CD4-positive, alpha-beta T cell (primary cell): ENCODE measurements around the gene KLB. TPM values are rescaled to one million over a fixed set of nuclear protein-coding genes. Genes with fewer than 3 reads are reported as not detected.
A peak's percentile ranks its signal among the peaks of the same experiment; 100 is the strongest.
"Not testable (repeated sequence)": the region's sequence is repeated elsewhere in the genome, so short reads cannot be mapped to it uniquely, and the experiment has no call there.

Experiments
- ATAC-seq: fragments of 200-7000 bp; cut with Tn5 transposase; one replicate; pipeline ENCODE4 v1.10.0; 2022; ENCODE audit warnings: mild to moderate bottlenecking; ENCODE audit not compliant: poor library complexity
- CTCF ChIA-PET: fragments of 350-600 bp; sonication (Branson Sonifier 250); formaldehyde crosslinking; loops from one replicate; lab custom pipeline; 2021; ENCODE audit warnings: antibody characterized with exemption, inconsistent platforms; lab: Charles Lee
- POLR2A ChIA-PET: fragments of 350-600 bp; sonication (Branson Sonifier 250); formaldehyde crosslinking; loops from one replicate; lab custom pipeline; 2021; ENCODE audit warnings: antibody characterized with exemption, inconsistent platforms; lab: Charles Lee
- DNase-seq, 14 experiments: peaks; one replicate each; pipeline ENCODE4 v3.0.0-alpha.2; 2013 to 2020; ENCODE audit warnings: mixed read lengths in 2 of 14
- H3K27ac ChIP-seq, 2 donors: one replicate each; pipeline versions ENCODE4 v1.5.1 to v1.7.0; 2013; ENCODE audit warnings: low read length in 2 of 2, low read depth in 1 of 2, mild to moderate bottlenecking in 1 of 2
- H3K27me3 ChIP-seq, 2 experiments: 1 replicate in 1 of 2; 2 replicates in 1 of 2; pipeline versions ENCODE4 v1.6.1 to v1.7.0; 2013; ENCODE audit warnings: low read length in 2 of 2, control low read depth in 1 of 2, mild to moderate bottlenecking in 1 of 2, moderate library complexity in 1 of 2; ENCODE audit not compliant: insufficient read depth in 2 of 2, control insufficient read depth in 1 of 2
- H3K36me3 ChIP-seq: one replicate; pipeline ENCODE4 v1.6.1; 2013; ENCODE audit warnings: low read length, control low read depth; ENCODE audit not compliant: insufficient read depth
- H3K4me1 ChIP-seq: one replicate; pipeline ENCODE4 v1.6.1; 2013; ENCODE audit warnings: low read length, control low read depth; ENCODE audit not compliant: insufficient read depth
- H3K4me3 ChIP-seq: one replicate; pipeline ENCODE4 v1.5.1; 2013; ENCODE audit warnings: mild to moderate bottlenecking, low read length, moderate library complexity
- H3K9me3 ChIP-seq, 2 experiments: 1 replicate in 1 of 2; 2 replicates in 1 of 2; pipeline versions ENCODE4 v1.6.1 to v1.7.0; 2013; ENCODE audit warnings: low read length in 2 of 2, mild to moderate bottlenecking in 2 of 2, control low read depth in 1 of 2, moderate library complexity in 1 of 2; ENCODE audit not compliant: control insufficient read depth in 1 of 2, insufficient read depth in 1 of 2
- H3K27ac Mint-ChIP-seq: one replicate; pipeline ENCODE4 v1.8.0; 2020; ENCODE audit warnings: mixed read lengths
- H3K27me3 Mint-ChIP-seq: one replicate; pipeline ENCODE4 v1.8.0; 2021; ENCODE audit warnings: mixed read lengths
- H3K36me3 Mint-ChIP-seq: one replicate; pipeline ENCODE4 v1.8.0; 2021; ENCODE audit warnings: low read depth, mixed read lengths
- H3K4me1 Mint-ChIP-seq: one replicate; pipeline ENCODE4 v1.8.0; 2021; ENCODE audit warnings: low read depth, mixed read lengths
- H3K4me3 Mint-ChIP-seq: one replicate; pipeline ENCODE4 v1.8.0; 2020; ENCODE audit warnings: mild to moderate bottlenecking, mixed read lengths
- H3K9me3 Mint-ChIP-seq: one replicate; pipeline ENCODE4 v1.8.0; 2020; ENCODE audit warnings: mixed read lengths
- intact Hi-C, 2 experiments: fragments of 100-400 bp; cut with DNase I in 1 of 2; cut with micrococcal nuclease in 1 of 2; formaldehyde crosslinking; loops; one replicate each; pipeline versions ENCODE4 v1.15.1 to v1.9.0; 2023 to 2025; cut with DNase I, micrococcal nuclease
- total RNA-seq, 174 experiments: library from RNA in 2 of 174; stranded (reverse) in 2 of 174; gene quantifications; one replicate each; pipeline ENCODE4 v1.2.3 and lab custom pipeline; 2021 to 2026
- TF ChIP-seq, protein P1 (sequence below): fragments of 200-600 bp; IDR thresholded peaks from one replicate; pipeline ENCODE4 v1.8.0; 2022; ENCODE audit warnings: antibody characterized with exemption, mild to moderate bottlenecking

Gene KLB
- total RNA-seq, 2 experiments from 2014 or later: not detected

GRCh38 chr4:39390603-39391002, 16.1 kb upstream of the KLB start:
- H3K9me3 ChIP-seq: no peaks in the 10 kb centered on the region
- ATAC-seq (no peak), DNase-seq (no peak)
- no peaks in the 10 kb centered on the region for H3K36me3 ChIP-seq
- H3K4me1 ChIP-seq: no peaks in the 10 kb centered on the region
- ChIA-PET POLR2A (no interaction called here), CTCF (no interaction called here)
- Mint-ChIP-seq H3K4me3 (no peak overlapping the region), H3K4me1 (no peaks in the 10 kb centered on the region), H3K27me3 (no peaks in the 10 kb centered on the region), H3K36me3 (no peaks in the 10 kb centered on the region), H3K9me3 (no peaks in the 10 kb centered on the region), H3K27ac (no peak overlapping the region)
- no peak overlapping the region for H3K4me3 ChIP-seq
- intact Hi-C loops: no loop called here
- no peaks in the 10 kb centered on the region for H3K27me3 ChIP-seq
- TF ChIP-seq, protein P1, sequence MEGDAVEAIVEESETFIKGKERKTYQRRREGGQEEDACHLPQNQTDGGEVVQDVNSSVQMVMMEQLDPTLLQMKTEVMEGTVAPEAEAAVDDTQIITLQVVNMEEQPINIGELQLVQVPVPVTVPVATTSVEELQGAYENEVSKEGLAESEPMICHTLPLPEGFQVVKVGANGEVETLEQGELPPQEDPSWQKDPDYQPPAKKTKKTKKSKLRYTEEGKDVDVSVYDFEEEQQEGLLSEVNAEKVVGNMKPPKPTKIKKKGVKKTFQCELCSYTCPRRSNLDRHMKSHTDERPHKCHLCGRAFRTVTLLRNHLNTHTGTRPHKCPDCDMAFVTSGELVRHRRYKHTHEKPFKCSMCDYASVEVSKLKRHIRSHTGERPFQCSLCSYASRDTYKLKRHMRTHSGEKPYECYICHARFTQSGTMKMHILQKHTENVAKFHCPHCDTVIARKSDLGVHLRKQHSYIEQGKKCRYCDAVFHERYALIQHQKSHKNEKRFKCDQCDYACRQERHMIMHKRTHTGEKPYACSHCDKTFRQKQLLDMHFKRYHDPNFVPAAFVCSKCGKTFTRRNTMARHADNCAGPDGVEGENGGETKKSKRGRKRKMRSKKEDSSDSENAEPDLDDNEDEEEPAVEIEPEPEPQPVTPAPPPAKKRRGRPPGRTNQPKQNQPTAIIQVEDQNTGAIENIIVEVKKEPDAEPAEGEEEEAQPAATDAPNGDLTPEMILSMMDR: no peak
- no peak overlapping the region for H3K27ac ChIP-seq

DNA sequence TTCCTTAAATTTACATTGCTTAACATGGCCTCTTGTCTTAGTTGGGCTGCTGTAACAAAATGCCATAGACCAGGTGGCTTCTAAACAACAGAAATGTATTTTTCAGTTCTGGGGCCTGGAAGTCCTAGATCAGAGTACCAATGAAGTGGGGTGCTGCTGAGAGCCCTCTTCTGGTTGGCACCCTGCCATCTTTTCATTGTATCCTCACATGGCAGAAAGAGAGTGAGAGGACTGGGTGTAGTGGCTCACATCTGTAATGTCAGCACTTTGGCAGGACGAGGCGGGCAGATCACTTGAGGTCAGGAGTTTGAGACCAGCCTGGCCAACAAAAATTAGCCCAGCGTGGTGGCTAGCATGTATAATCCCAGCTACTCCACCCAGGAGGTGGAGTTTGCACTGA, 12.0 kb upstream of the KLB start:
- Histone ChIP-seq H3K27ac (no peak overlapping the region), H3K36me3 (no peaks in the 10 kb centered on the region), H3K9me3 (no peaks in the 10 kb centered on the region), H3K4me3 (no peak overlapping the region), H3K27me3 (no peaks in the 10 kb centered on the region), H3K4me1 (no peaks in the 10 kb centered on the region)
- TF ChIP-seq, protein P1: no peak
- ChIA-PET CTCF (no interaction called here), POLR2A (no interaction called here)
- no peaks in the 10 kb centered on the region for H3K27me3 Mint-ChIP-seq
- intact Hi-C loops: no loop called here
- no peaks in the 10 kb centered on the region for H3K9me3 Mint-ChIP-seq
- H3K36me3 Mint-ChIP-seq: no peaks in the 10 kb centered on the region
- no peaks in the 10 kb centered on the region for H3K4me1 Mint-ChIP-seq
- DNase-seq (peak in 2 of 14 experiments; percentile 6 to 13), ATAC-seq (no peak)
- H3K4me3 Mint-ChIP-seq: no peak overlapping the region
- H3K27ac Mint-ChIP-seq: no peak overlapping the region

GRCh38 chr4:39401640-39402039, 5.1 kb upstream of the KLB start:
- H3K4me3 ChIP-seq, H3K9me3 Mint-ChIP-seq, ATAC-seq, H3K4me1 ChIP-seq, H3K36me3 Mint-ChIP-seq, H3K36me3 ChIP-seq, POLR2A ChIA-PET, H3K27ac ChIP-seq, H3K9me3 ChIP-seq, intact Hi-C loops, H3K27ac Mint-ChIP-seq, H3K4me1 Mint-ChIP-seq, H3K27me3 ChIP-seq, H3K27me3 Mint-ChIP-seq, CTCF ChIA-PET, H3K4me3 Mint-ChIP-seq, DNase-seq: not testable (repeated sequence)

GRCh38 chr4:39407584-39407885, 805 bp downstream of the KLB start:
- Mint-ChIP-seq H3K4me3 (no peak overlapping the region), H3K27me3 (no peaks in the 10 kb centered on the region), H3K36me3 (no peaks in the 10 kb centered on the region), H3K4me1 (no peaks in the 10 kb centered on the region), H3K27ac (no peak overlapping the region), H3K9me3 (no peaks in the 10 kb centered on the region)
- Histone ChIP-seq H3K36me3 (no peaks in the 10 kb centered on the region), H3K4me1 (no peaks in the 10 kb centered on the region), H3K4me3 (no peak overlapping the region), H3K27ac (no peak overlapping the region), H3K9me3 (no peaks in the 10 kb centered on the region), H3K27me3 (no peaks in the 10 kb centered on the region)
- intact Hi-C loops: no loop called here
- TF ChIP-seq, protein P1: no peak
- ChIA-PET POLR2A (no interaction called here), CTCF (interaction anchor here (2.3 kb wide), 1 partner anchor 10 kb away, joined by 6 read pairs; no protein-coding TSS in a partner anchor)
- no peak for ATAC-seq
- no peak for DNase-seq
